Measurements from ENCODE around the gene FIZ1.

FIZ1 gene

GRCh38 chr19:55611983-55612645 is 12.8 kb upstream of the FIZ1 start:
- DNase-seq, result no peak

DNA sequence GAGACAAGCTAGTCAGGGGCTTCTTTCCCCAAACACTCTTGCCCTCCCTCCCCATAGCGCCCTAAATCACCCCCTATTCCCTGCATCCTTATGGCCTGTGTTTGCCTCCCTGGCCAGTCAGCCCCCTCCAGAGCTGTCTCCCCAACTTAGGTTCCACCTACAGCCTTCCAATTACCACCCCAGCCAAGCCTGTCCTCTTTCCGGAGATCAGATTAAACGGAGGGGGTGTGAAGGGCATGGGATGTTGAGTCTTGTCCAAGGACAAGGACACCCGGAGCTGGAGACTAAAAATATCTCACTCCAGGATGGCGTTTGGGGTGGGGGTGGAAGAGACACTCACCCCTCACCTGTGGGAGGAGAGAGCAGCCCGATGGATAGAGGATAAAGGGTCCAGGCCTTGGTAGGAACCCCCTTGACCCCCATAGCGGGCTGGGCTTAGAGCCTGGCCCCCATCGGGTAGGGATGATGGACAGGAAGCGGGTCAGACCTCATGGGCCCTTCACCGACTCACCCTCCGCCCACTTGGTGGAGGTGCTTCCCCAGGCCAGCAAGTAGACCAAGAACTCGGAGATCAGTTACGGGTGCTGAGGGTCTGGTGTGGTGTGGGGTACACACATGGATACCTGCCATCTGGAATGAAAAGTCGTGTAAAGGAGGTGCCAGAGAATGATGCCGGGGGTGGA is 12.1 kb upstream of the FIZ1 start:
- DNase-seq, result no peak

DNA sequence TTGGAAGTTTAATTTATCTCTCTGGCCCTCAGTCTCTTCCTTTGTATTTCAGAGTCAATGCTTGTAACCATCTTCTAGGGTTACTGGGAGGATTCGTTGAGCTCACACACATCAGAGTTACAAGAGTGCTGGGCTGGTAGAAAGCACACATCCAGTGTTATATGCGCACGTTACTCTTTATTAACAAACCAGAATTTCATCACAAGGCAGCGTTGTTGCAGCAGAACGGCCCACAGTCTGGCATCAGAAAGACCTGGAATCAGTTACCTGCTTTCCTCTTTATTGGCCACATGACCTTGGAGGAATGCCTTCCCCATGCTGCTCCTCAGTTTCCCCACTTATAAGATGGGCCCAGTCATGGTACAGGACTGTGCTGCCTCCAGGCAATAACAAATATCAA is 10.0 kb upstream of the FIZ1 start:
- no peak for DNase-seq

DNA sequence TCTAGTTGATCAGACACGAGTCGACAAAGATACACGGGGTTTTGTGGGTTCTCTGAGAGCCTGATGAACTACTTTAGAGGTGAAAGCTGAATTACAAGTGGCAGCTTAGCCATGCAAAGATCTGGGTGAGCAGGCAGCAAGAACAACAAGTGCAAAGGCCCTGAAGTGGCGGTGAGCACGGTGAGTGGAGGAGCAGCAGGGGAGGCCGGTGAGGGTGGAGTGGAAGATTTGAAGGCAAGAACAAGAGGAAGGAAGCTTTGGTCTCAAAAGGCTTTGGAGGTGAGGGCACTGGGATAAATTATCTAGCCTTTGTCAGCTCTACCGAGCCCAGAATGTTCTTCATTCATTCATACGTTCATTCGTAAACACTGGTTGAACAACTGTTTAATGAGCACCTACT is 7.5 kb upstream of the FIZ1 start:
- DNase-seq, result no peak

- no peak for DNase-seq
Measured at GRCh38 chr19:55606471-55606787, 7.1 kb upstream of the FIZ1 start.

GRCh38 chr19:55605637-55606470 is 6.5 kb upstream of the FIZ1 start, which contains the start of gene ZNF865:
Gene ZNF865, plus strand, starts transcription at chr19:55605647. Its CDS starts 7,972 bp downstream, at chr19:55613619.
- DNase-seq, result peak; percentile 98

DNA sequence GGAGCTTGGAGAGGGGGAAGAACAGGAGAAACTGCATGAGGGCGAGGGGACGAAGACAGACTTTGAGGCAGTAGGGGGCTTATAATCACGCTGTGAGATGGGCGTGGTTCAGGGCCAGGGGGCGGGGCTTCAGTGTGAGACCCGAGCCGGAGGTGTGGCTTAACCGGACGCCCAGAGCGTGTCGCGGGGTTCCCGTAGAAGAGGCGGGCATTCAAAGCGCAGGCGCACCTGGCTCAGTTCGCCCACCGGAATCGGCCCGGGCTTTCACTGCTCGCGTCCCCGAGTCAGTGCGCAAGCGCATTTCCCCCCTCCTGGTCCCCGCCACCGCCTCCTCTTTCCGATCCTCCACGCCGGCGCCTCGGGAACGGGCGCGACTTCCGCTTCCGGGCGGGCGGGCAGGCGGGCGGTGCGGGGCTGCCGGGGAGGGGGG is 5.9 kb upstream of the FIZ1 start:
- DNase-seq, result peak; percentile 100

GRCh38 chr19:55603581-55604292 is 4.4 kb upstream of the FIZ1 start:
- no peak for DNase-seq

- DNase-seq, result no peak
Measured at GRCh38 chr19:55603115-55603514, 3.8 kb upstream of the FIZ1 start.

- no peak for DNase-seq
Measured at GRCh38 chr19:55602104-55603001, 3.0 kb upstream of the FIZ1 start.

DNA sequence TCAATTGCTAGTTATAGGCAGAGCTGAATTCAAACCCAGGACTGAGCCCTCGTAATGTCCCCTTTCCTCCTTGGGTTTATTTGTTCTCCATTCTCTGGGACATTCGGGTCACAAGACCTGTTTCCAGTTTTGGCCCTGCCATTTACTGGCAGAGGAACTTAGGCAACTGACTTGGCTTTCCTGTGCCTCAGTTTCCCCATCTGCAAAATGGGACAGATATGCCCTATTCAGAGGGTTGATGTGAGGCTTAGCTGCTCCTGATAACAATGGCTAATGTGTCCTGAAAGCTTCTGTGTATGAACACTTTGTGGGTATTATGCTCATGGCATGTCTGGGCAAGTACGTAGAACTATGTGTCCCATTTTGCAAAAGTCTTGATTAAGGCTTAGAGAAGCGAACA is 1.8 kb upstream of the FIZ1 start:
- DNase-seq, result no peak

GRCh38 chr19:55600662-55601028 is 1.3 kb upstream of the FIZ1 start:
- DNase-seq, result no peak

GRCh38 chr19:55599842-55600661 is 735 bp upstream of the FIZ1 start, which contains the start of gene ZNF524:
Gene ZNF524, plus strand, starts transcription at chr19:55600288. Its CDS starts 1,825 bp downstream, at chr19:55602113.
- peak; percentile 99 for DNase-seq

DNA sequence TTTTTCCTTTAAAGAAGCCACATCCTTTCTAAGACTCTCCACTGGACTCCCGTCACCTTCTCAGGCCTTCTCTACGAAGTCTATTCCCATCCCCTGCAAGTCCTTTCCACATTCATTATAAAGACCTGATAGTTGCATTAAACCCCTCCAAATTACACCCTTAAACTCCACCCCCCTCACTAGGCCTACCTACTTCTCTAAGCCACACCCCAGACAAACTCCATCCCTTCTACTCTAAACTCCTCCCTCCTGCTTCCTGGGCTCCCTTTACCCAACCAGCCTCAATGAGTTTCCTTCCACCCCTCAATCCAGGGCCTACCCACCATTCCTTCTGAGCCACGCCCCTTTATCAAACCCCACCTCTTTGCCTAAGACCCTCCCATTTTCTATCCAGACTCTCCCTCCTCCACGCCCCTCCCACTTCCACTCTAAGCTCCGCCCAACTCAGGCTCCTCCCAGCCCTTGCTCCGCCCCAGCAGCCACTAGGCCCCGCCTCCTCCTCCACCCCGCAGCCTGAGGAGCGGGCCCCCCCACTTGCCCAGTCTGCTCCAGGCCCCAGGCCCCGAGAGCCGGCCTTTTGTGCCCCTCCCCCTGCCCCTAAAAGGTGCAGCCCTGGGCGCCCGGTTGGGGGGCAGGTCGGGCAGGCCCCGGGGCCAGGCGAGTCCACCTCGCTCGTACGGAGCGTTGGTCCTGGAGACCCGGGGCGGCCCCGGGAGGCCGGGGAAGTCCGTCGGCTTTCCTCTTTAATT is 424 bp downstream of the FIZ1 start:
- DNase-seq, result peak; percentile 98

- no peak for DNase-seq
Measured at GRCh38 chr19:55598034-55598433, 1.3 kb downstream of the FIZ1 start.

DNA sequence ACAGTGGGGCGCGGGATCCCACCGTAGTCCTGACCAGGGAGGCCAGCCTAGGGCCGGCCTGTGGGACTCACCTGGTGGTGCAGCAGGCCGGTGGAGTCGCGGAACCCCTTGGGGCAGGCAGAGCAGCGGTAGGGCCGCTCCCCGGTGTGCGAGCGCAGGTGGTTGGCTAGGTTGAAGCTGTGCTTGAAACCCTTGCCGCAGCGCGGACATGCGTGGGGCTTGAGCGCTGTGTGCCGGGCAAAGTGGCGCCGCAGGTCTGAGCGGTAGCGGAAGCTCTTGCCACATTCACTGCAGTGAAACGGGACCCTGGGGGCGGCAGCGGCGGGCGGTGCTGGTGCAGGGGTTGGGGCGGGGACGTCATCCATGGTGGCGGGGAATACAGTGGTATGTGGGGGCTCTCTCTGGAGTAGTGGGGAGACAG is 1.8 kb downstream of the FIZ1 start:
- no peak for DNase-seq

GRCh38 chr19:55596304-55596703 is 3.0 kb downstream of the FIZ1 start:
- no peak for DNase-seq

DNA sequence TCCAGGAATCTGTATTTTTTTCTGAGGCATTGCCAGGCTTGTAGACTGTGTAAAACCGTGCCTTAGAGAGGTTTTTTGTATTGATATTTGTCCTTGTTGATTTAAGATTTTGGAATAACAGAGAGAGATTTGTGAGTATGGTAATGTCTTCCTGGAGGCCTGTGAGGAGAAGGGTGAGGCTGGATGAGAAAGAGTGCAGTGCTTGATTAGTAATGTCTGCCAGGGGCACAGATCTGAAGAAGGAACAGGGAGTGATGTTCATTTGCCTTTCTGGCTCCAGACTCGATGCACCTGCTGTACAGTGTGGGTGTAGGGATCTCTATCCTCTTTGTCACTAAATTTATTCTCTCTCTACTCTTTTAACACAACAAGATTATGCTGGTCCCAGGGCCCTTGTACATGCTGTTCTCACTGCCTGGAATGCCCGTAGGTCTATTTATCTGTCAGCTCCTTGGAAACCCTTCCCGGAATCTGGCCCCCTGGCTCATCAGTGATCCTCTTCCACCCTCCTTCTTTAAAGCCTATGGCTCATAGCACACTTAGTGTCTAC is 4.2 kb downstream of the FIZ1 start:
- no peak for DNase-seq

GRCh38 chr19:55593096-55593772 is 6.1 kb downstream of the FIZ1 start:
- no peak for DNase-seq

Measured in NCI-H2227 treated with DMSO at 0.1 percent for 48 hours (cell line).